Umbilical cord (tissue), 2 donors: ENCODE results near the gene DLGAP5. TPM values are rescaled to one million over a fixed set of nuclear protein-coding genes. Genes with fewer than 3 reads are reported as not detected.
A peak's percentile ranks its signal among the peaks of the same experiment; 100 is the strongest.

Experiments used
- DNase-seq: peaks from one replicate; pipeline ENCODE4 v3.0.0-alpha.2; 2015; ENCODE audit warnings: low spot score
- total RNA-seq: library from RNA; depleted of rRNA; stranded (reverse); fragments of >200 nt; gene quantifications from one replicate; pipeline ENCODE4 v1.2.3, GENCODE V29; 2014; ENCODE audit warnings: low replicate concordance; ENCODE audit not compliant: insufficient read depth

Gene DLGAP5
- total RNA-seq, 1 donor from 2014 or later = 16.9 TPM

GRCh38 chr14:55188686-55189295, 2.6 kb downstream of the DLGAP5 start:
- no peak for DNase-seq

- DNase-seq = no peak
These were observed 11.0 kb downstream of the DLGAP5 start for GRCh38 chr14:55180434-55180833.

GRCh38 chr14:55180006-55180405, 11.4 kb downstream of the DLGAP5 start:
- no peak for DNase-seq

GRCh38 chr14:55170526-55170925, 20.9 kb downstream of the DLGAP5 start:
- DNase-seq = no peak

- DNase-seq = peak; percentile 48
These were observed 30.4 kb downstream of the DLGAP5 start for GRCh38 chr14:55160989-55161388.

- DNase-seq = no peak
These were observed 33.0 kb downstream of the DLGAP5 start for GRCh38 chr14:55158412-55158811.

GRCh38 chr14:55157080-55157479, 34.3 kb downstream of the DLGAP5 start:
- DNase-seq = no peak

- no peak for DNase-seq
These were observed 37.4 kb downstream of the DLGAP5 start for GRCh38 chr14:55153951-55154350.

GRCh38 chr14:55152052-55152753, 39.2 kb downstream of the DLGAP5 start:
- no peak for DNase-seq

GRCh38 chr14:55151601-55152000, 39.8 kb downstream of the DLGAP5 start:
- no peak for DNase-seq

GRCh38 chr14:55146425-55146824, 45.0 kb downstream of the DLGAP5 start:
- DNase-seq = no peak

- DNase-seq = no peak
These were observed 48.9 kb downstream of the DLGAP5 start for GRCh38 chr14:55142466-55142865.

GRCh38 chr14:55141825-55142224, 49.6 kb downstream of the DLGAP5 start:
- DNase-seq = no peak

- DNase-seq = no peak
These were observed 51.5 kb downstream of the DLGAP5 start for GRCh38 chr14:55139696-55140509.

GRCh38 chr14:55139141-55139540, 52.2 kb downstream of the DLGAP5 start:
- DNase-seq = no peak

- DNase-seq = no peak
These were observed 53.3 kb downstream of the DLGAP5 start for GRCh38 chr14:55138091-55138490.

- peak; percentile 87 for DNase-seq
These were observed 54.2 kb downstream of the DLGAP5 start for GRCh38 chr14:55136885-55137786.

- no peak for DNase-seq
These were observed 55.1 kb downstream of the DLGAP5 start for GRCh38 chr14:55136241-55136640.

GRCh38 chr14:55133416-55133815, 58.0 kb downstream of the DLGAP5 start:
- DNase-seq = no peak

GRCh38 chr14:55131370-55132137, 59.8 kb downstream of the DLGAP5 start:
- no peak for DNase-seq

GRCh38 chr14:55130196-55130550, 61.2 kb downstream of the DLGAP5 start:
- no peak for DNase-seq
